Activated B cell treated with CpG ODN at 0.5 μM for 24 hours (primary cell): Measurements from ENCODE around the gene CHID1. TPM values are rescaled to one million over a fixed set of nuclear protein-coding genes. Genes with fewer than 3 reads are reported as not detected.
A peak's percentile ranks its signal among the peaks of the same experiment; 100 is the strongest.

Experiments
- ATAC-seq: fragments of 200-7000 bp; cut with Tn5 transposase; one replicate; pipeline ENCODE4 v1.10.0; 2021; ENCODE audit warnings: low read depth, mild to moderate bottlenecking, moderate library complexity
- CTCF ChIA-PET: fragments of 350-600 bp; sonication (Branson Sonifier 250); formaldehyde crosslinking; loops from one replicate; lab custom pipeline; 2021; ENCODE audit warnings: antibody characterized with exemption; lab: Charles Lee
- POLR2A ChIA-PET: fragments of 350-600 bp; sonication (Branson Sonifier 250); formaldehyde crosslinking; loops from one replicate; lab custom pipeline; 2021; ENCODE audit warnings: antibody characterized with exemption; lab: Charles Lee
- DNase-seq: peaks from one replicate; pipeline ENCODE4 v3.0.0; 2022
- H3K27ac Mint-ChIP-seq: one replicate; pipeline ENCODE4 v1.8.0; 2020; ENCODE audit warnings: mixed read lengths
- H3K27me3 Mint-ChIP-seq: one replicate; pipeline ENCODE4 v1.8.0; 2021; ENCODE audit warnings: mixed read lengths
- H3K36me3 Mint-ChIP-seq: one replicate; pipeline ENCODE4 v1.8.0; 2021; ENCODE audit warnings: low read depth, mixed read lengths
- H3K4me1 Mint-ChIP-seq: one replicate; pipeline ENCODE4 v1.8.0; 2021; ENCODE audit warnings: mixed read lengths
- H3K4me3 Mint-ChIP-seq: one replicate; pipeline ENCODE4 v1.8.0; 2020; ENCODE audit warnings: mild to moderate bottlenecking, mixed read lengths
- H3K9me3 Mint-ChIP-seq: one replicate; pipeline ENCODE4 v1.8.0; 2020; ENCODE audit warnings: mixed read lengths
- CTCF ChIP-seq: fragments of 200-600 bp; IDR thresholded peaks from one replicate; pipeline ENCODE4 v1.8.0; 2022; ENCODE audit warnings: antibody characterized with exemption, mild to moderate bottlenecking
- intact Hi-C: fragments of 100-400 bp; cut with micrococcal nuclease; formaldehyde crosslinking; loops from one replicate; pipeline ENCODE4 v1.15.1; 2024
- total RNA-seq: library from RNA; stranded (reverse); gene quantifications from 2 replicates; pipeline ENCODE4 v1.2.3, GENCODE V29; 2022

The CHID1 gene
- total RNA-seq, 1 donor from 2014 or later, result 45.7 TPM

DNA sequence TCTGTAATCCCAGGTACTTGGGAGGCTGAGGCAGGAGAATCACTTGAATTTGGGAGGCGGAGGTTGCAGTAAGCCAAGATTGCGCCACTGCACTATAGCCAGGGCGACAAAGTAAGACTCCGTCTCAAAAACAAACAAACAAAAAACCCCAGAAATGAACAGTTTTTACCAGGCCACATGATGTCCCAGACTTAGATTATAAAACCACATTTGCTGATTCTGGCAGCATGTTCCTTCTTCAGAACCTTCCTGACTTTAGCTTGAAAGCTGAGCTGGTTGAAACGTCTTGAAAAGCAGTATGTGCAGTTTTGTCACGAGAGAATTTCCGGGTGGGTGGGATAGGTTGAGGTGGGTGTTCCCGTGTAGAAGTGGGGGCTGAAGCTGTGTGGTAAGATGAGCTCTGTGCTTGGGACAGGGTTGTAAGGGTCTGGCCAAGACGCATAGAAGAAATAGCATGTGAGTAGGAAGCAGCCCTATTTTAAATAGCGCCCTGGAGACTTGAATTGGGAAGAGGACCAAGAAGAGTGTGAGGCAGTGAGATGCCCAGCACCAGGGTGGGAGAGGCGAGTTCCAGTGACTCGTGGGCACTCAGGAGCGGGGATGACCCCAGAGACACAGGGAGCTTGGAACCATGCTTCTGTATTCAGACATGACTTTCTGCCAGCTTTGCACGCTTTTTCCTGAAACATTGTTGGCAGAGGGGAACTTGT is 22.7 kb upstream of the CHID1 start:
- POLR2A ChIA-PET, result no interaction called here
- ATAC-seq (no peak), DNase-seq (no peak)
- intact Hi-C loops, result no loop called here
- Mint-ChIP-seq H3K4me1 (peaks cover 30% of the 10 kb centered on the region), H3K9me3 (no peaks in the 10 kb centered on the region), H3K27ac (no peak overlapping the region), H3K27me3 (no peaks in the 10 kb centered on the region), H3K4me3 (no peak overlapping the region), H3K36me3 (peaks cover 13% of the 10 kb centered on the region)
- no peak for TF ChIP-seq CTCF
- CTCF ChIA-PET, result no interaction called here

GRCh38 chr11:932435-932834 is 21.8 kb upstream of the CHID1 start:
- TF ChIP-seq CTCF, result no peak
- ATAC-seq (no peak), DNase-seq (no peak)
- ChIA-PET CTCF (no interaction called here), POLR2A (no interaction called here)
- Mint-ChIP-seq H3K27ac (no peak overlapping the region), H3K27me3 (no peaks in the 10 kb centered on the region), H3K36me3 (peaks cover 13% of the 10 kb centered on the region), H3K9me3 (no peaks in the 10 kb centered on the region), H3K4me1 (peaks cover 33% of the 10 kb centered on the region), H3K4me3 (no peak overlapping the region)
- intact Hi-C loops, result no loop called here

- no peak for DNase-seq
- no peak for TF ChIP-seq CTCF
- Mint-ChIP-seq H3K27ac (no peak overlapping the region), H3K9me3 (no peaks in the 10 kb centered on the region), H3K4me1 (peaks cover 44% of the 10 kb centered on the region), H3K27me3 (no peaks in the 10 kb centered on the region), H3K36me3 (peaks cover 13% of the 10 kb centered on the region), H3K4me3 (no peak overlapping the region)
- no peak for ATAC-seq
- intact Hi-C loops, result no loop called here
- ChIA-PET CTCF (no interaction called here), POLR2A (no interaction called here)
Observed at GRCh38 chr11:931385-931784, 20.8 kb upstream of the CHID1 start.

- ChIA-PET CTCF (no interaction called here), POLR2A (interaction anchor here (0.7 kb wide), 1 partner anchor 16 kb away, joined by 8 read pairs; no protein-coding TSS in a partner anchor)
- no peaks in the 10 kb centered on the region for H3K9me3 Mint-ChIP-seq
- ATAC-seq (no peak), DNase-seq (no peak)
- no peak for TF ChIP-seq CTCF
- H3K4me3 Mint-ChIP-seq, result no peak overlapping the region
- peaks cover 45% of the 10 kb centered on the region for H3K4me1 Mint-ChIP-seq
- intact Hi-C loops, result no loop called here
- no peaks in the 10 kb centered on the region for H3K27me3 Mint-ChIP-seq
- H3K36me3 Mint-ChIP-seq, result peaks cover 12% of the 10 kb centered on the region
- no peak overlapping the region for H3K27ac Mint-ChIP-seq
Observed at GRCh38 chr11:929405-929804, 18.8 kb upstream of the CHID1 start.

DNA sequence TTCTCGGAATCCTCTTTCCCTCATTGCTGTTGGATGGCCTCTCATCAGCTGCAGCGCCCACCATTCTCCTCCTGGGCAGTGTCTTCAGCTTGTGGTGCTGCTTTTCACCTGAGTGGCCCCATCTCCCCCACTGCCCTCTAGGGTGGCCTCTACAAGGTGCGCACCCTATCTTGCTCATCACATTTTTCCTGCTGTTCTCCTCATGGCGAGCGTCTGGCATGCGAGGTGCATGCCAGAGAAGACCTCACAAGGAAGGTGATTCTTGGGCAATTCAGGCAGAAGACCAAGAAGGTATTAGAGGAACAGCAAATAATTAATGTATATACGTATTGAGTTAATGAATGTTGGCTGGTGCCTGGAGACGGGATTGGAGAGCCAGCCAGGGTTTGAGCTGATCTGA is 18.2 kb upstream of the CHID1 start:
- no peak for TF ChIP-seq CTCF
- Mint-ChIP-seq H3K27me3 (no peaks in the 10 kb centered on the region), H3K9me3 (no peaks in the 10 kb centered on the region), H3K4me3 (peak overlapping the region; percentile 1), H3K4me1 (peaks cover 43% of the 10 kb centered on the region), H3K36me3 (peaks cover 12% of the 10 kb centered on the region), H3K27ac (no peak overlapping the region)
- no peak for DNase-seq
- intact Hi-C loops, result no loop called here
- ATAC-seq, result no peak
- CTCF ChIA-PET, result no interaction called here
- POLR2A ChIA-PET, result interaction anchor here (1.8 kb wide), 1 partner anchor 18 kb away, joined by 4 read pairs; the partner anchor contains the start of gene CHID1
